GM21447 (cell line): Measurements from ENCODE around the gene TPPP3.

Experiments
- ATAC-seq: cut with Tn5 transposase; IDR thresholded peaks from one replicate; pipeline ENCODE4 v1.9.1; 2021; ENCODE audit not compliant: unreplicated experiment

Gene TPPP3

DNA sequence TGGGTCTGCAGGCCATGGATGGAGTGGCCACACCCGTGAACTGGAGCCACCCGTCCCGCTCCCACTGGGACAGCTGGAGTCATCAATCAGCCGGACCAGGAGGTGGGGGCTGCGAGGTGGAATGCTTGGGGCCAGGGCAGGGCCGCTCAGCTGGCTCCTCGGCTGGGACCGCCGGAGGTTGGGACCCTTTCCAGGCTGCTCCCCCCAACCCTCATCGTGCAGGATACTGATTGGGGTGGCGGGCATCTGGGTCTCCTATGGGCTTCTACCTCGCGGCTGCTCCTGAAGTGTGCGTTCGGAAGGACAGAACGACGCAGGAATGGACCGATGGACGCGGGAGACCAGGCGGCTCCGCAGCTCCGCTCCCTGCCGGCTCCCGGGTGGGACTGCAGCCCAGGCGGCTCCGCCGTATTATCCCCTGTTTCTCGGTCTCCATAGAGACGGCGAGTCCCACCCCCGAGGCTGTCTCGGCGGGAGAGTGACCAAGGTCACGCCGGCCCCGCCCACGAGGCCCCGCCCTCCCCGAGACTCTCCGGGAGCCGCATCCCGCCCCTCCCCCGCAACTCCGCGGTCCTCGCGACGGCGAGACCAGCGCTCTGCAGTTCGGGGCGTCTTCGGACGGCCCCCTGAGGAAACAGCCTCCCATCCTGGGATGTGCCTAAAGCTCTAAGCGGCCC is at the start of gene TPPP3:
TSS of gene TPPP3 (minus strand) at position 388 of the 677 bp plus-strand sequence. CDS start 2,387 bp downstream, outside the sequence.
- no peak for ATAC-seq

DNA sequence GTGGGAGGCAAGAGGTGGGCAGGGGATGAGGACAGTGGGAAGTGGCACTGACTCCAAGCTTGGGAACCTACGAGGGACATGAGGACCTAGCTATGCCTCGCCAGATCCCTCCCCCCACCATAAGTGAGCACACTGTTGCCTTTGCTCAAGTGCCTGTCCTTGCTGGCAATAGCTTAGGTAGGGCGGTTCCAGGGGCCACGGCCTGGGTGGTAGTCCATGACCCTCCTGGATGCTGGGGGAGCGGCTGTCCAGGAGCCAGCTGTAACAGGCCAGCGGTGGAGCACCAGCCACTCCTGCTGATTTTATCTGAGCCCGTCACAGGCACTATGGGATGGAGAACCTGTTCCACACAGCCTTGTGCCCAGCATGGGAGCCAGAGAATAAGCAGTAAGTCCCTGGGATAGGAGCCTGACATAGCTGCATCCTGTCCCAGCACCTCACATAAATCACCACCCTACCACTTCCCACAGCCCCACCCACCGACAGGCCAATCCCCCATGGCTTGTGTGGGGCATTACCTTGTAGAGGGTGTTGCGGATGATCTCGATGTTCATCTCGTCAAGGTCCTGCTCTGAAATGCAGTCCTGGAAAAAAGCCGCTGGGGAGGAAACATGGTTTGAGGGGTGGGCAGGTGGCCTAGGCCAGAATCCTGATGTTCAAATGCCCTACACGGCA is 49.4 kb upstream of the TPPP3 start:
- ATAC-seq, result no peak

DNA sequence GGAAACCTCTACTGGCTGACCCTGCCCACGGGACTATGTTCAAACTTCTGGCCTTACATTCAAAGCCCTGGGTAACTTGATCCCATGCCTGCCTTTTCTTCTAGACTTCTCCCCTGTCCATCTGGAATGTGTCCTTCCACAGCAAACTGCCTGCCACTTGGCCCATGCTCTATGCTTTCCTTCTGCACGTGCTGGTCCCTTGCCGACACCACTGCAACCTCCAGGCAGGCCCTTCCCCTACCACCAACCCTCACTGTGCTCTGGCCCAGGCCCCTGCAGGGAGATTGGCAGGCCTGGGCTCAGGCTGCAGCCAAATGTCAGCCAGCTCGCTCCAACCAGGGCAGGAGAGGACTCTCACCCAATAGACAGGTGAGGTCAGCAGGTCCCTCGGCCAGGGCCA is 48.6 kb upstream of the TPPP3 start:
- no peak for ATAC-seq

DNA sequence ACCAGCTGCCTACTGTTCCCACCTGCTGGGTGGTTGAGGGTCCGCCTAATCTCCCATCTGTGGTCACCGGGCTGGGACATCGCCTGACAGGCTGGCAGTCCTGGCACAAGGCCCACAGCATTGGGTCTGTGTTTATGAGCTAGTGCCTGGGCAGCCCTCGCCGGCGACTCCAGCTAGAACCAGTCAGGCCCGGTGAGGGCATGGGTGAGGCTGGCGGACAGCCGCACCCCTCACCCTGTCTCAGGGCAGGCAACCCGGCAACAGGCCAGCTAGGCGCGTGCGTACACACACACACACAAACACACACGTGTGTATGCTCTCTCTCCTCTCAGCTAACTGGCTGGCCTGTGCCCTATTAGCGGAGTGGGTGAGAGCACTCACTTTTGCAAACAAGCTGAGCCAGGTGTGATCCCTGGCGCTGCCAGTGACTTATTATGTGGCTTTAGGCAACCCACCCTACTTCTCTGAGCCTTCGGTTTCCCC is 48.0 kb upstream of the TPPP3 start:
- ATAC-seq, result no peak

DNA sequence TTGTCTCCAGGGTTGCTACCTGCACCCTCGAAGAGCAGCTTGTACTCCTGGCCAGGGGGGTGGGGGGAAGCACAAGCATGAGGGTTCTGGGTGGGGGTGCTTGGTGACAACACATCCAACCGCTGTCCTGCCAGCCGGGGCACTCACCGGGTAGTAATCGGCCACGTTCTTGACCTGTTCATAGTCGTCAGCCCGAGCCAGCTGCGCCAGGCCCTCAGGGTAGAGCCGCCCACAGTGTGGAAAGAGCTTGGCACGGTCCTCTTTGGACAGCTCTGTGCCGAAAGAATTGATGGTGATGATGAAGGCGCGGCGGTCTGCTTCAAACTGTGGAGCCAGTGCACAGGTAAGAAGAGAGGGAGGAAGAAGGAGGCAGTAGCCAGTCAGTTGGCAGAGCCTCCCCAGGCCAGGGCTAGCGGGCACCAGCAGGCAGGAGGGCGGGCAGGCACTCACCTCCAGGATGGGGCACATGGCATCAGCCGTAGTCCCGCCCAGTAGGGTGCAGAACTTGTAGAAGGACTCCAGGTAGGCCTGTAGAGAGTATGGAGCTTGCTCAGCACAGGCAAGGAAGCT is 45.6 kb upstream of the TPPP3 start:
- ATAC-seq, result no peak

DNA sequence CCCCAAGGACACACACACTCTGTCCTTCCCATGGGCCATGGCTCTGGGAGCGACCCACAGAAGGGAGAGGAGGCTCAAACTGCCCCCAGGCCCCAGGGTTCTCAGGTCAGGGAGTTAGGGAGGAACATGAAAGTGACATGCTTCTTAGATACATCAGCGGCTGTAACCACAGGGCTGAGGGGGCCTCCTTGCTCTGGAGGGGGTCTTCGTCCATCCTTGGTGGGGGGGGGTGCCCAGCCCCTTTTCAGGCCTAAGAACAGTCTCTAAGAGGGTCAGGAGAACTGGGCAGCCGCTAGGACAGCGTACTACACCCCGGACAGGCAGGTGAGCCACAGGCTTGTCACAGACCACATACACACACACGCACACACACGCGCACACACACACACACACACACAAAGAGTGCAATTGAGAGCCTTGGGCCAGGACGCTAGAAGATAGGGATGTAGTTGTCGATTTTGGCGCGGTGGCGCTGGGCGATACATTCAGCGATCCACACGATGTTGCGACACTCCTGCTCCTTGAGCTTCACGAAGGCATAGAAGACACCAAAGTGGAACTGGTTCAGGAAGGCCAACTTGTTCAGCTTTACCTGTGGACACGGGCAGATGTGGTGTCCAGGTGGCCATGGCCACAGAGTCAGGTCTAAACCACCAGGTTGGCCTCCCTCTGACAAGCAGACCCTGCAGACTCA is 44.9 kb upstream of the TPPP3 start:
- ATAC-seq, result no peak

DNA sequence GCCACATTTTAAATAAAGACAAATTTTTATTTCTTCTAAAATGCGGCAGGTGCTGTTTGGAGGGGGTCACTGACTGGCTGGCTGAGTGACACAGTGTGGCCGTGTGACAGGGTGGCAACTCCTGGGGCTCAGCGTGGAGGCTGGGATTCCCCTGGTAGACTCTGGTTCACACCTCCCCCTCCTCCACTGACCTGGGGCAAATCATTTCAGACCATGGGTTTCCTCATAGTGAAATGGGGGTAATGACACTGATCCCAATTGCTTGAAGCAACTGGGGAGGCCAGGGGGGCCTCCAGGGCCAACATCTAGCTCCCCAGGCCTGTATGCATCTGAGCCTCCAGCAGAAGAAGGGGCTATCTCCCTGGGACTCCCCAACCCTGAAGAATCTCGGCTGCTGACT is 44.2 kb upstream of the TPPP3 start:
- ATAC-seq, result no peak

DNA sequence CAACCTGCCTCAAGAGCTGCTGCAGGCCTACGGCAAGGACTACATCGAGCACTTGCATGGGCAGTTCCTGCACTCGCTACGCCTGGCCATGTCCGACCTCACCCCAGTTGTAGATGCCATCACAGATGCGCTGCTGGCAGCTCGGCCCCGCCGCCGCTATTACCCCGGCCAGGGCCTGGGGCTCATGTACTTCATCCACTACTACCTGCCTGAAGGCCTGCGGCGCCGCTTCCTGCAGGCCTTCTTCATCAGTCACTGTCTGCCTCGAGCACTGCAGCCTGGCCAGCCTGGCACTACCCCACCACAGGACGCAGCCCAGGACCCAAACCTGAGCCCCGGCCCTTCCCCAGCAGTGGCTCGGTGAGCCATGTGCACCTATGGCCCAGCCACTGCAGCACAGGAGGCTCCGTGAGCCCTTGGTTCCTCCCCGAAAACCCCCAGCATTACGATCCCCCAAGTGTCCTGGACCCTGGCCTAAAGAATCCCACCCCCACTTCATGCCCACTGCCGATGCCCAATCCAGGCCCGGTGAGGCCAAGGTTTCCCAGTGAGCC is 43.4 kb upstream of the TPPP3 start:
- ATAC-seq, result no peak

DNA sequence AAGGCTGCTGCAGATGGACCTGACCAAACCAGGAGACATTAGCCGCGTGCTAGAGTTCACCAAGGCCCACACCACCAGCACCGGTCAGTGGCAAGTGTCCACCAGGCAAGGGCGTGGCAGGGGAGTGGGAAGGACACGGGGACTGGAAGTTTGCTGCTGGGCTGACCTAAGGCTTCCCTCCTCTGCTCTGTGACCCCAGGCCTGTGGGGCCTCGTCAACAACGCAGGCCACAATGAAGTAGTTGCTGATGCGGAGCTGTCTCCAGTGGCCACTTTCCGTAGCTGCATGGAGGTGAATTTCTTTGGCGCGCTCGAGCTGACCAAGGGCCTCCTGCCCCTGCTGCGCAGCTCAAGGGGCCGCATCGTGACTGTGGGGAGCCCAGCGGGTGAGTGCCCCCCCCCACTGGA is 42.5 kb upstream of the TPPP3 start:
- ATAC-seq, result no peak

DNA sequence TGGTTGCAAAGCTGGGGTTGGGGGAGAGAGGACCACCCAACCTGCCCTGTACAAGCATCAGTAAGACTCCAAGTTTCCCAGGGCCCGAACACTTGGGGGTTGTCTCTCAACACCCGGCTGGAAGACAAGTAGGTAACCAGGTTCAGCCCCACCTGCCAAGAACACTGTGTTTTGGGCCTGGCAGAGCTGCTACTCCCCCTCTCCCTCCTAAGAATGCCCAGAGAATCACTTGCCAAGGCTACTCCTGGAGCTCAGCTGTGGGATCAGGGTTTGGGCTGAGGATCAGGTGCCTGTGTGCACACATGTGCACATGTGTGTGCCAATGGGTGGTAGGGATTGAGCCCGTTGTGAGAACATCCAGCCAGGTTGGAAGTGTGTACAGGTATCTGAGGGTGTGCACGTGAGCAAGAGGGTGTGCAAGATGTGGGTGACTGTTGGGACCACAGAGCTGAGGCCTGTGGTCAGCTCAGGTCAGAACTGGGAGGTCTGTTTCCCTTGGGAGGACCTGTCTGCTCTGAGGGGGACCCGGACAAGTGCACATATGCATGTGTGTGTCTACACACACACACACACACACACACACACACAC is 39.9 kb upstream of the TPPP3 start:
- no peak for ATAC-seq

DNA sequence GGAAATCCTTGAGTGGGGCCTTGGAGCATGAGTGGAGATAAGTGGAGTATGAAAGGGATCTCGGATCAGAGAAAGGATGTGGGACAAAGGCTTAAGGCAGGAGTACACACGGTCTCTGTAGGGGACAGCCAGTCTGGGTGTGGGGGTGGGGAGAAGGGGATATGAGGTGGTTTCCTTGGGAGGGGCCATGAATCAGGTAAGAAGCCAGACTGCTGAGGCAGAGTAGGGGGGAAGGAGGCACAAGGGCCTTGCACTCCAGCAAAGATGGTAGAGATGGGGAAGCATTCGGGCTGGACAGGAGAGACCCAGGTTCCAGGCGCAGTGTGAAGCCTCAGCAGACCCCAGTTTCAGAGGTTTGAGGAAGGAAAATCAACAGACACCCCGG is 39.2 kb upstream of the TPPP3 start:
- ATAC-seq, result no peak

DNA sequence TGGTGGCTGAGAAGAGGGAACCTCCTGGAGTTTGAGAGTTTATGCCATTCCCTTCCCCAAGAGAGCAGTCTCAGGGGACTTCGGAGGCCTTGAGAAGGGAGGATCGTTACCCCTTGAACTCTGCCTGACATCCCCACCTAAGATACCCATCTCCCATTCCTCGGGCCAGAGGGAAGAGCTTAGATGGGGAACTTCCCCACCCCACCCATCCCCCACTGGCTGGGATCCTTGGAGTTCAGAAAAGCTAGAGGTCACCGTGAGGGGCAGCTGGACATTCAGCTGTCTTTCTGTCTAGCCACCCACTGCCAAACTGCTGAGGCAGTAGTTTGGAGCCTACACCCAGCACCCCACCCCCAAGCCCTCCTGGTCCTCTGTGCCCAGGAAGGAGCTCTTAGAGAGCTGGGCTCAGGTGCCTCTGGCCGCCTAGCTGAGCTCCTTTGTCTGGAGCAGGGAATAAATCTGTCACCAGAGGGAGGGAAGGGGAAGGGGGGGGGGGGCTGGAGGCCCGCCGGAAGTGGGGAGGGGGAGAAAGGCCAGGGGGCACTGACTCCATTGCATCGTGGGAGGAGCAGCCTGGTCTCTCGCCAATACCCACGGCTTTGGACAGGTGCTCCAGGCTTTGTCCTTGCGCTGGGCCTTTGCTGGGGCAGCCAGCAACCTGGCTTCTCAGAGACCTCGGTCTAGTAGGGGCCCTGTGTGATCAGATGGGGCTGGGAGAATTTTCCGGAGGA is 38.6 kb upstream of the TPPP3 start:
- ATAC-seq, result no peak

DNA sequence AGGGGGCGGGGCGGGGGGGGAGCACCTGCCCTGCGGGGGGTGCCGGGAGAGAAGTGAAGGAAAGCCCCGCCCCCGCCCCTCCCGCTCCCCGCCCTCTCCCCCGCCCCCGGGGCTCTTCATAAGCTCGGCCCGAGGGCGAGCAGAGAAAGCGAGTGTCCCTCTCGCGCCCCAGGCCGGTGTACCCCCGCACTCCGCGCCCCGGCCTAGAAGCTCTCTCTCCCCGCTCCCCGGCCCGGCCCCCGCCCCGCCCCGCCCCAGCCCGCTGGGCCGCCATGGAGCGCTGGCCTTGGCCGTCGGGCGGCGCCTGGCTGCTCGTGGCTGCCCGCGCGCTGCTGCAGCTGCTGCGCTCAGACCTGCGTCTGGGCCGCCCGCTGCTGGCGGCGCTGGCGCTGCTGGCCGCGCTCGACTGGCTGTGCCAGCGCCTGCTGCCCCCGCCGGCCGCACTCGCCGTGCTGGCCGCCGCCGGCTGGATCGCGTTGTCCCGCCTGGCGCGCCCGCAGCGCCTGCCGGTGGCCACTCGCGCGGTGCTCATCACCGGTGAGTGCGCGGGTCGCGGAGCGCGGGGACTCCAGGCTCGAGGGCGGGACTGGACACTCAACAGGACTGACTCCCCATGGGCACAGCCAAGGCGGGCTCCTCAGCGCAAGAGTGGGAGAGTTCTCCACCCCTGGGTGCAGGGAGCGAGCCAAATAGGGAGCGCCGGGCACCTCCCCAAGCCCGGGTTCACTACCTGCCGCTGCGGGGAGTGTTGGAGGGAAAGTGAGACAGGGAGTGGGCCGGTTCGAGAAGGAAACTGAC is 37.9 kb upstream of the TPPP3 start, which contains the start of gene HSD11B2:
TSS of gene HSD11B2 (plus strand) at position 145 of the 798 bp plus-strand sequence. CDS start at position 273, 128 bp downstream.
- ATAC-seq, result no peak

DNA sequence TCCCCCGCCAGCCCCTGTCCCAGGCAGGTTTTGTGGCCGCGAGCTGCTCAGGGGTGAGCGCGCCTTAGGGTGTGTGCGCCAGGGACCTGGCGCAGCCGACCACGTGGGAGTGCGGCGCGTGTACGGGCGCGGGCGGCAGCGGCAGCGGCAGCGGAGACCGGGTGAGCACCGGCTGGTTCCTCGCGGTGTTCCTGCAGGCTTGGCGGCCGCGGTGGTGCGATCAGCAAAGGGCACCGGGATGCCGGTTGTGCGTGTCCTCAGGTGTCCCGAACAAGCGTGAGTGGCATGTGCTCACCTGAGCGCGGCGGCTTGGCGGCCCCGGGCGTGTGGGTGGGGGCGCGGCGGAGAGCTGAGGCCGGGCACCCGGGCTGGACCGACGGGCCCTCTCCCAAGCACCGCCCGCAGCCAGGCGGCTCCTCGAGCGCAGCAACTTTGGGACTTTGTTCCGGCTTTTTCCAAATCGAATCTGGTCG is 37.2 kb upstream of the TPPP3 start:
- no peak for ATAC-seq

DNA sequence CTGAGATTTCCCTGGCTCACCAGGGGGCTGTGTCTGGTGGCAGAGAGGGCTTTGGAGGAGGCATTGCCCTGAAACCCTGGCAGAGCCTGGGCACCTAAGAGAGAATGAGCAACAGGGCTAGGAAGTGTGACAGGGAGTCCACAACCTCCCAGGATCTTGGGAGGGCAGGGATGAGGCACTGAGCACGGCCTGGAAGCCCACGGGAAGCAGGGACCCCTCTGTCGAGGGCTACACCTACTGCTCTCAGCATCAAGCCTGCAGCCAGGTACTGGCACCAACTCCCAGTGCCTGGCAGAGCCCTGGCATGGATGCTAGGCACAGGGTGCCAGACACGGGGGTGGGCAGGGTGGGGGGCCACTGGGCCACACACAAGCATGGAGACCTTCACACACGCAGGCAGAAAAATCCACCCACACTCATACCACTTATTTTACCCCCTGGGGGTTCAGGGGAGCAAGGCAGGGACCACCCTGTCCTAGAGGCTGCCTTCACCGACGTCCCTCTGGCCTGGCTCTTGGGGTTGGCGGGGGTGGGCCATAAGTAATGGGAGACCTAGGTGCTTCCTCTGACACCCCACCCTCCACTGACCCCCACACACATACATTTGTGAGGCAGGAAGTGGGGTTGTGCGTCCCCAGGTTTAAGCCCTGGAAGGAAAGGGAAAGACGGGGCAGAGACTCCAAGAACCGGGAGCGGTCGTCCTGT is 36.7 kb upstream of the TPPP3 start:
- no peak for ATAC-seq

DNA sequence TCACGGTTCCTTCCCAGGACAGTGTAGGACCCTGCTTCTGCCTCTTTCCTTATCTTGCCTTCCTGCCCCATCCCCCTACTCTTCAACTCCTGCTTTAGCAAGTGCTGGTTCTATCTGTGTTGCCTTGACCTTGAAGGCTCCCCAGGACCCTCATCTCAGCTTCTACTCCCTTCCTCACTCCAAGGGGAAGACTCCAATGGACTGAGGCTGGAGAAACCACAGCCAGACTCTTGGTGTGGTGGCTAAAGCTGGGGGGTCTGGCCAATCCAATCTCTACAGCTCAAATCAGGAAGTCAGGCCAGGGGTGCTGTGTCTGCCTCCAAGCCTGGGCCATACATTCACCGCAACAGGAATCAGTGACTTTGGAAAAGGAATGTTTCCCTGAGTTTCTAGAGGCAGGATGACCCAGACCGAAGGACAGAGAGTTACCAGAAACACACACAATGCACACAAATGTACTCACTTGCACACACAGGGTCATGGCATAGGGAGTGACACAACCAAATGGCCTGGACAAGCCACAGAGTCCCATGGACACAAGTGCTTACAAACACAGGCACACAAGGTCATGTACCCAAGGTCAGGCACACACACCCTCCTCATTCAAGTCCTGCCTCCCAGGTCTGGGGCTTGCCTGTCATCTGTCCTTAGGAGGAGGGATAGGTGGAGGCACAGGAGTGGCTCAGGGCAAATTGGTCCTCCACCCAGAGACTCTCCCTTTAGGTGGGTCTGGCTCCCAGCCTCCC is 35.9 kb upstream of the TPPP3 start:
- ATAC-seq, result no peak

DNA sequence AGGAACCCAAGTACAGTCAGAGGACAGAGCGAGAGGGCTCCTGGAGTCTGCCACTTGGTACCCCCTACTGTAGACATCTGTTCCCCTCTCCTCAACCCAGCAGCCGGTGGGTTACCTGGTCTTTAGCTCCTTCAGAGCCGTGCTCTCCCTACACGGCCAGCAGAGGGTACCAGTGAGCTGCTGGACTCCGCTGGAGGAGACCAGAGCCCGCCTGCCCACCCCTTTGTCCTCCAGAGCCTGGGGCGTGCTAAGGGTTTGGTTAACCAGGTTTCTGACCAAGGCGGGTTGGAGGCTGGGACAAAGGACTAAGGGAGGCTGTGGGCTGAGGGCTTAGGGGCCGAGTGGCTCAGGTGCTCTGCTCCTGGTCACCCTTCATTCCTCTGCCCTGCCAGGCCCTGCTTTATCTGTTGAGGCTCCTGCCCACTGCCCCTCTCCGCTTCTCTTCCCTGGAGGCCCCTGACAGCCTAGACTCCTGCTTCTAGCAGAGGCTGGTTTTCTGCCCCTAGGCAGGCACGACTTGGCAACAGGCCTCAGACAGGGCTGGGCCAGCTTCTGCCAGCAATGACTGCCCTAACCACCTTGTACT is 34.9 kb upstream of the TPPP3 start:
- ATAC-seq, result no peak

DNA sequence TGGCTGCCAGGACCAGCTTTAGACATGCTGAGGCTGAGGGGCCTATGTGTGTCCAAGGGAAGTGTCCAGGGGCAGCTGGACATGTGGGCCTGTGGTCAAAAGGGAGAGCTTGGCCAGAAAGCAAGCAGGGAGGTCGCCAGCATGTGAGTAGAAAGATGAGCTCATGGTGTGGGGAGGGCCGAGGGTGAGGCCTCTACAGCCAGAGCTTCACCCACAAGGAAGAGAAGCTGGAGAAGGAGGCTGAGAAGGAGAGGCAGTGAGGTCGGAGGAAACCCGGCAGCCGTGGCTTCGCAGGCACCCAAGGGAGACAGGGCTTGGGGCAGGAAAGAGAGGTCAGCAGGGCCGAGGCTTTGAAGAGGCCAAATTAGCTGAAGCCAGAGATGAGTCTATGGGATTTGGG is 33.7 kb upstream of the TPPP3 start:
- ATAC-seq, result no peak
